Suppressor macrophage treated with lipopolysaccharide for 4 hours (primary cell): ENCODE data around the gene SPTAN1.
"Not testable (repeated sequence)": the region's sequence is repeated elsewhere in the genome, so short reads cannot be mapped to it uniquely, and the experiment has no call there.

Experiments used
- DNase-seq: peaks from one replicate; pipeline ENCODE4 v3.0.0-alpha.2; 2020

Gene SPTAN1

DNA sequence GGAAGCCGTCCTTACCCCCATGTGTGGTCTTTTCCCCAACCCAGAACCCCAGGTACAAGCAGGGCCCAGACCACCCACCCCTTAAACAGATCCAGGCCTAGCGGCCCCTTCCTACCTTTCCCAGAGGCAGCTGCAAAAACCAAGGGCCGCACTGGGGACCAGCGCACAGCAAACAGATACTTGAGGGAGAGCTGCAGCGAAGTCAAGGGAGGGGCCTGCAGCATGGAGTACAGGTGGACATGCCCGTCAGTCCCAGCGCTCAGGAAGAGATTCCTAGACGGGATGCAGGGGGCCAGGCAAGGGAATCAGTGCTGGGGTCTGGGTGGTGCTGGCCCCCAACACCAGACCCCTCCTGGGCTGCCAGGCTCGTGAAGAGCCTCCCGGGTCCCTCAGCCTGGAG lies 81.7 kb downstream of the SPTAN1 start:
- DNase-seq = no peak

DNA sequence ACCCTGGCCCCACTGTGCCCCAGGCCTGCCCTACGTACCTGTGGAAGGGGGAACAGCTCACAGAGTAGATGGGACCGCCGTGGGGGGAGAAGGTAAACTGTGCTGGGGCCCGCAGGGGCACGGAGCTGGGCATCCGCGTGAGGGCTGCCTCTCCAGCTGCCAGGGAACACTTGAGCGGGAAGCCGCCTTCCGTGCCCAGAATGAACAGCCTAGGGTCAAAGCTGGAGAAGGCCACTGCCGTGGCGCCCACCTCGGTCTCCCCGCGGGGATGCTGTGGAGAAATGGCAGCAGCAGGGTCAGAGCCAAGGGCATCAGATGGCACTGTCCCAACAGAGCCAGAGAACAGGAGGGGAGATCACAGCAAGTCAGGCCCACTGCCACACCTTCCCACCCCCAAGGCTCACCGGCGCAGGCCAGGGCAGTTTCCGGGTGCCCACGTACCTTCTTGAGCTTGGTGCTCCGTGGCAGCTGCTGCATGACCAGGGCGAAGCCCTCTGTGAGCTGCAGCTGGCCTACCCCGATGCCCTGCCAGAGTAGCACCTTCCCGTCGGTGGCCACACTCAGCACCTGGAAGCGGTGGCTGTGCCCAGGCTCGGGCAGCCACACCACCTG lies 82.4 kb downstream of the SPTAN1 start:
- no peak for DNase-seq

DNA sequence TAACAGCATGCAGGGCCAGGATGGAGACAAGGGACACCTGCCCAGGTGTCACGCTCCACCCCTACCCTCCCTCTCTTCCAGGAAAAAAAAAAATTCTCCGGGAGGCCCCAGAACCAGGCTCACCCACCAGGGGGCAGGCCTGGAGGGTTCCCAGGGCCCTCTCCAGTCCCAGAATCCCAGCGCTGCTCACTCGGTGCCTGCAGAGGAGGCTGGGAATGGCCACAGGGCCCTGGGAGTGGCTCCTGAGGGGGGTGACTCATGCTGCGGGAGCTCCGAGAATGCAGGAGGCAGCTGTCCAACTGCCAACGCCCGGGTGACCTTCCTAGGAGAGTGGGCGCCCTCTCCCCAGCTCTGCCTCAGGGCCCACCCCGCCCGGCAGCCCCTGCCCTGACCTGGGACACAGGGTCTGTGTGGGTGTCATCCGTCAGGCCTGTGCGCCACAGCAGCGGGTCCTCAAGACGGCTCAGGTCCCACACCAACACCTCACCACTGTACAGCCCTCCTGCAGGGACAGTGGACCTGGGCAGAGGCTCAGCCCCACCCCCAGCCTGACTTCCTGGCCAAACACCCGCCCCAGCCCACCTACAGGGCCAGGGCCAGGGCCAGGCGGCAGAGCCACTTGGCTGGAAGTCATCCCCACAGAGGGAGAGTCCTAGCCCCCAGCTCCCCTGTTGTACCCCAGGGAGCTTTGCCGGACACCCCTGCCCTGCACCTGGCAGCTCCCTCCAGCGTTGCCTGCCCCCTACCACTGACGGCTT lies 83.1 kb downstream of the SPTAN1 start:
- no peak for DNase-seq

DNA sequence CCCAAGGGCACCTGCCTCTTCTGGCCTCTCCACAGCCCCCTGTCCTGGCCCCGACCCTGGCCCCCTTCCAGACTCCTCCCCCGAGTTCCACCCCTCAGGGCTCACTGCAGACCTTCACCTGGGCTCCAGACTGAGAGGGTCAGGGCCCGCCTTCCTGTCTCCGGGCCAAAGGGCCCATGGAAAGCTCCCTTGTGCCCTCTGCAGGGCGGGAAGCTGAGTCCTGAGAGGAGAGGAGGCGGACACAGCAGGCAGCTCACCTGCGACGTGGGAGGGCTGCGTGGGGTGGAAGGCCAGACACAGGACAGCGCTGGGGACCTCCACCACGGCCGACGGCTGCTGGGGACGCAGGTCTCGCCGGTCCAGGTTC lies 83.6 kb downstream of the SPTAN1 start:
- no peak for DNase-seq

- DNase-seq = no peak
Observed at GRCh38 chr9:128636556-128637530, 84.5 kb downstream of the SPTAN1 start.

DNA sequence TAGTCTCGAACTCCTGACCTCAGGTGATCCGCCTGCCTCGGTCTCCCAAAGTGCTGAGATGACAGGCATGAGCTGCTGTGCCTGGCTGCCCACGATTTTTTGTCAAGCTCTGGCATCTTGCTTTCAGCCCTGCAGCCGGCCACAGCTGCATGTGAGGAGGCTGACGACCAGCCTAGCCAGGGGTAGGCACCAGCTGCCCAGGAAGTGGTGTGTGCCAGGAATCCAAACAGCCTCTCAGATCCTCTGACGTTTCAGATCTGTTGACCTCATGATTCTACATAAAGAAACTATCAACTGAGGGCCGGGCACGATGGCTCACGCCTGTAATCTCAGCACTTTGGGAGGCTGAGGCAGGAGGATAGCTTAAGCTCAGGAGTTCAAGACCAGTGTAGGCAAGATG lies 85.3 kb downstream of the SPTAN1 start:
- DNase-seq = no peak

DNA sequence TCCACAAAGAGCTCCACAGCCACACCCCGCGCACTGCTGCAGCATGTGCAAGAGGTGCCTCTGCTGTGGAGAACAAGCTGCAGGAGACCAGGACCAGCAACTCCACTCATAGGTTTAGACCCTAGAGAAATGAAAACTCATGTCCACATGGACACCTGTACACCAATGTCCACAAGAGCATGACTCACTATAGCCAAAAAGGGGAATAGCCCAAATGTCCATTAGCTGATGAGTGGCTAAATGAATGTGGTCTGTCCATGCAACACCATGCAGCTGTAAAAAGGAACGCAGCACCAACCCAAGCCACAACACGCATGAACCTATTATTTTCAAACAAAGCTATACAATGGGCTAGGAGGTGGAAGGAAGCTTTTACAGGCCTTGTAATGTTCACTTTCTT lies 86.2 kb downstream of the SPTAN1 start:
- peak; percentile 5 for DNase-seq

- DNase-seq = no peak
Observed at GRCh38 chr9:128640603-128641002, 88.2 kb downstream of the SPTAN1 start.

DNA sequence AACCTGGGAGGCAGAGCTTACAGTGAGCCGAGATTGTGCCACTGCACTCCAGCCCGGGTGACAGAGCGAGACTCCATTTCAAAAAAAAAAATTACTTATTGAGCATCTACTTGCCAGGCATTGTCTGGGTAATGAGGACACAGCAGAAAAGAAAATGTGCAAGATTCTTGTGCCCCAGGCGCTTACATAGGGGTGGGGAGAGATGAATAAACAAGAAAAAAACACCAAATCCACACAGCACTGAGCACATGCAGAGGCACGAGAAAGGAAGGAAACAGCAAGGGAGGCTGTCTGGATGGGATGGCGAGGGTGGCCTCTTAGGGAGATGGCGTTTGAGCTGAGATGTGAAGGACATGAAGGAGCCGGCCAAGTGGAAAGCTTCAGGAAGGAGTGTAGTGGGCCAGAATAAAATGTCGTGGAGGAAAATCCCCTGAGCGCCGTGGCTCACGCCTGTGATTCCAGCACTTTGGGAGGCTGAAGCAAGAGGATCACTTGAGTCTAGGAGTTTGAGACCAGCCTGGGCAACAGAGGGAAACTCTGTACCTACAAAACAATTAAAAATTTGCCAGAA lies 90.4 kb downstream of the SPTAN1 start:
- no peak for DNase-seq

DNA sequence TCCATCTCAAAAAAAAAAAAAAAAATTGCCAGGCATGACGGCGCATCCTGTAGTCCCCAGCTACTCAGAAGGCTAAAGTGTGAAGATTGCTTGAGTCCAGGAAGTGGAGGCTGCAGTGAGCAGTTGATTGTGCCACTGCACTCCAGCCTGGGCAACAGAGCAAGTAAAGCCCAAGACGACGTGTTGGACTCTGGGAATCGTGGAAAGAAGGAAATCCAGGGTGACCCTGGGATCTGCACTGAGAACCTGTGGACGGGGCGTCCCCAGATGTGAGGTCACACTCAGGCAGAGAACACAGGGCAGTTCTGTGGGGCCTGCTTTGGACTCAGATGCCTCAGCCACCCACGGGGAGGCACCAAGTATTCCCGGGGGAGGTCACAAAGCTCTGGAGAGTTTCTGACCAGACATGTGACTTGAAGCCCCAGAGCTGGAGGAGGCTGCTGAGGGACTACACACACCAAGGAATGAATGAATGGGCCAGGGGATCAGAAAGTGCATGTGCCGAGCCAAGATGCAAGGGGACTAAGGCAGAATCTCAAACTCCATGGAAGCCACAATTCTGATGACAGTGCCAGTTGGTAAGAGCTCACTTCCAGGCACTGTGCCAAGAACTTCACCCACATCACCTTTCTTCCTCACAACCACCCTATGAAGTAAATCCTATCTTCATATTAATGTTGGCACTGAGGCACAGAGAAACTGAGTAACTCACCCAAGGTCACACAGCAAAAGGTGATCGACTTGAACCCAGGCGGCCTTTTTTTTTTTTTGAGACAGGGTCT lies 91.3 kb downstream of the SPTAN1 start:
- no peak for DNase-seq

DNA sequence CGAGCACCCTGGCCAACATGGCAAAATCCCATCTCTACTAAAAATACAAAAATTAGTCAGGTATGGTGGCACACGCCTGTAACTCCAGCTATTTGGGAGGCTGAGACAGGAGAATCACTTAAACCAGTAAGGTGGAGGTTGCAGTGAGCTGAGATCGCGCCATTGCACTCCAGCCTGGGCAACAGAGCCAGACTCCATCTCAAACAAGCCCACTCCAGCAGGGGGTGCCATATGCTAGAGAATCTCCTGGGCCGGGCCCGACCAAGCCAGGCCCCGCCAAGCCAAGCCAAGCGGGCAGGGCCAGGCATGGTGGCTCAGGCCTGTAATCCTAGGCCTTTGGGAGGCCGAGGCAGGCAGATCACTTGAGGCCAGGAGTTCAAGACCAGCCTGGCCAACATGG lies 95.8 kb downstream of the SPTAN1 start:
- DNase-seq = peak; percentile 69

DNA sequence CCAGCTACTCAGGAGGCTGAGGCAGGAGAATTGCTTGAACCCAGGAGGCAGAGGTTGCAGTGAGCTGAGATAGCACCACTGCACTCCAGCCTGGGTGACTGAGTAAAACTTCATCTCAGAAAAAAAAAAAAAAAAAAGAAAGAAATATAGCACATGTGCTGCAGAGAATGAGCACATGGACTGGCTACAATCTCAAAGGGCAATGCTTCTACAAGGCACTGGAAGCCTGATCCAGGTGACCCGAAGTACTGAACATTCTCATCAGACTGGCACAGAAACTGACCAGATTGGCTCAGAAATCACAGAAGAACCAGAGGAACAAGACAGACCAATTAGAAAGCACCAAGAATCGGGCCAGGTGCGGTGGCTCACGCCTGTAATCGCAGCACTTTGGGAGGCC lies 99.4 kb downstream of the SPTAN1 start:
- no peak for DNase-seq

DNA sequence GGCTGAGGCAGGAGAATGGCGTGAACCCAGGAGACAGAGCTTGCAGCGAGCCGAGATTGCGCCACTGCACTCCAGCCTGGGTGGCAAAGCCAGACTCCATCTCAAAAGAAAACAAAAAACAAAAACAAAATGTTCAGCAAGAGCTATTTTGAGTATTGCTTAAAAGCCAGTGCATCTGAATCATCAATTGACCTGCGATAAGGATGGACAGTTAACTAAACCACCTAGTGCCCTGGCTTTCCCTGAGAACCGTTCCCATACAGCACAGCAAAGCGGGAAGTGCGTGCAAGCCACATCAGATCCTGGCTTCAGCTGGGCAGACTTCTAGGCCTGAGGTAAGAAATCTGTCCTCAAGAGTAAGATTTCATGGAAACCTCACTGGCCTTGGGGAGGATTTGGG lies 101.5 kb downstream of the SPTAN1 start:
- no peak for DNase-seq

GRCh38 chr9:128654481-128654880 lies 102.1 kb downstream of the SPTAN1 start:
- DNase-seq = no peak

DNA sequence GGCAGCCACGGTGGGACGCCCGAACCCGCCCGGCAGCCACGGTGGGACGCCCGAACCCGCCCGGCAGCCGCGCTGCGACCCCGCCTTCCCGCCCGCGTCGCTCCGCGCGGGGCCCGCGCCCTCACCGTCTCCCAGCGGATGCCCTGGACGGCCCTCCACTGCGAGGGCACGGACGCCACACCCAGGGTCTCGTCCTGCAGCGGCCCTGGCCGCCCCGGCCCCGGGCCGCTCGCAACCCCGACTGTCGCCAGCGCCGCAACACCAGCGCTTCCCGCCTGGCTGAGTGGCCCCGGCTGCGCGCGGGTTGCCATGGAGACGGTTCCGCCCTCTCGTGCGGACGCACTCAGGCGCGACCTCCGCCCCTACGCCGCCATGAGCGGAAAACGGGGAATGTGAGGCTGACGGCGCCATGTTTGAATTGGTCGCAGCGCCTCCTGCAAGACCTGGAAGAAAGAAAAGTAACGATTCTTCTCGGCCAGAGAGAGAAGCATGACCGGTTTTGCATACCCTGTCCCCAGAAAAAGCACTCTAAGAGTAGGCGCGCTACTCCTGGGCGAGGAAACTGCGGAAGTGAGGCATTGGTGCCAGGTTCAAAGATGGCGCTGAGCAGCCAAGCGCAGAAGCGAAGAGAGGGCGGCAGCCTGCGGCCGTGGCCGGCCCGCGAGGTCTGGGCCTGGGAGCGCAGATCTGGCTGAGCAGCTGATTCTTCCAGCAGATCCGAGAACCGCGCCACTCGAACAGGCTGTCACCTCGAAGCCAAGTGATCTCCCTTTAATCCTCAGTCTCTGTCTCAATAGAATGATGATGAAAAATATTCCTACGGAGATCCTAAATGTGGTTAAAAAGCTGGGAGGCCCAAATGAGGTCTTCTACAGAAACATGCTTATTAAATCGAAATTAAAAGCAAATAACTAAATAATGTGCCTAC lies 104.3 kb downstream of the SPTAN1 start, which contains the start of gene DYNC2I2:
Gene DYNC2I2 (minus strand): TSS at position 432 of the 928 bp plus-strand sequence. CDS start 121 bp downstream, at position 311.
- DNase-seq = peak; percentile 98

DNA sequence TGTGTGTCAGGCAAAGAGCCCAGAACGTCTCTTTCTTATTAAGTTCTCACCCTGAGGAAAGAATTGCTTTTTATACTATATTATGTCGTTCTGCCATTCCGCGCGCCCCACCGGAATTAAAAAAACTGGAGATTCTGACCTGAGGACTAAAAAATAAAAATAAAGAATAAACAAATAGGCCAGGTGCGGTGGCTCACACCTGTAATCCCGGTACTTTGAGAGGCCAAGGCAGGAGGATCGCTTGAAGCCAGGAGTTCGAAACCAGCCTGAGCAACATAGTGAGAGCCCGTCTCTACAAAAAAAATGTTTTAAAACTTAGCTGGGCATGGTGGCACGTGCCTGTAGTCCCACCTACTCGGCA lies 104.9 kb downstream of the SPTAN1 start:
- DNase-seq = no peak

GRCh38 chr9:128657796-128658195 lies 105.4 kb downstream of the SPTAN1 start:
- no peak for DNase-seq

- DNase-seq = not testable (repeated sequence)
Observed at GRCh38 chr9:128666481-128666941, 114.1 kb downstream of the SPTAN1 start.

GRCh38 chr9:128669786-128670185 lies 117.4 kb downstream of the SPTAN1 start:
- no peak for DNase-seq

- no peak for DNase-seq
Observed at GRCh38 chr9:128675382-128675781, 123.0 kb downstream of the SPTAN1 start.

DNA sequence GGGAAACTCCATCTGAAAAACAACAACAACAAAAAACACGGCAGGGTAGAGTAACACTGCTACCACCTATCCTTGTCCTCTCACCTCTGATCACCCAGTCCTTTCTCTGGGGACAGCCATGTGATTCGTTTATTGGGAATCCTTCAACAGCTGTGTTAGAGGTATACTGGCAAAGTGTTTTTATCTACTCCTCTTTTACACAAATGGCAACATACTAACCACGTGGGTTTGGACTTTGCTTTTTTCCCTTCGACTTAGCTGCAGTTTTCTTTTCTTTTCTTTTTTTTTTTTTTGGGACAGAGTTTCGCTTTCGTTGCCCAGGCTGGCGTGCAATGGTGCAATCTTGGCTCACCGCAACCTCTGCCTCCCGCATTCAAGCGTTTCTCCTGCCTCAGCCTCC lies 125.4 kb downstream of the SPTAN1 start:
- no peak for DNase-seq
